HG03066 (cell line): ENCODE results near the gene OR52R1.
"Not testable (repeated sequence)": the region's sequence is repeated elsewhere in the genome, so short reads cannot be mapped to it uniquely, and the experiment has no call there.

Experiments used
- ATAC-seq: cut with Tn5 transposase; IDR thresholded peaks from one replicate; pipeline ENCODE4 v1.9.1; 2021; ENCODE audit warnings: low read depth; ENCODE audit not compliant: unreplicated experiment

OR52R1 gene

DNA sequence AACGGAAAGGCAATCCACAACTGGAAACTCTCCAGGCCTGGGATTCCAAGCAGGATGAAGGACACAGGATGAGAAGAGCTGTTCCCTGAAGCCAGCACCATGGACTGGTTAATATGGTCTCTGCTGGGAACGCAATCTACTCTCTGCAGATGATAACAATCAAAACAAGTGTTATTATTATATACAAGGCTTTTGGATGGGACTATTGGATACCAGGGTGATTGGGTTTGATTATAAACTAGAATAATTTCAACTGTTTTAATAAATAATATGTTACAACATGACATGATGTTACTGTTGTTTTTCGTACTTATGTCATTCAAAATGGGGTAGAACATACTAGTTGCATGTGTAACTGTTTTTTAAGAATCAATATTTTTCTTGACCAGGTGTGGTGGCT, at the start of gene OR52R1:
Gene OR52R1 (minus strand): TSS at position 101 of the 400 bp plus-strand sequence. CDS start 0 bp downstream, at position 101.
- no peak for ATAC-seq

DNA sequence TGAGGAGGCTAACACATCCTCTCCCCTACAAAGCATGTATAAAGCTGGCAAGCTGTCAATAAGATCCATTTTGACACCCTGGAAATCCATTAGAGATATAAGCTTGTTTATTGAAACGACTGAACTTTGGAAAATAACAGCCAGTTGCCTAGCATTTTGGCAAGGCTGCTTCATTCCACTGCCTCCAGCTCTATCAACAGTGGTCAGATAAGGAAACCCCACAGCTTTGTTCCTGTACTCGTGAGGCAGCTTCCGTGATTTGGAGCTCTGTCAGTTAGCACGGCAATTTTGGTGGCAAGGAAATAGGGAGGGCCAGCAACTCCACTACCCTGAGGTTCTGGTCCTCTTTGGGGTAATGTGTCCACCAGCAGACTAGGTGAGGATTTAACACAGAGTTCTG, 46.9 kb upstream of the OR52R1 start:
- ATAC-seq = no peak

DNA sequence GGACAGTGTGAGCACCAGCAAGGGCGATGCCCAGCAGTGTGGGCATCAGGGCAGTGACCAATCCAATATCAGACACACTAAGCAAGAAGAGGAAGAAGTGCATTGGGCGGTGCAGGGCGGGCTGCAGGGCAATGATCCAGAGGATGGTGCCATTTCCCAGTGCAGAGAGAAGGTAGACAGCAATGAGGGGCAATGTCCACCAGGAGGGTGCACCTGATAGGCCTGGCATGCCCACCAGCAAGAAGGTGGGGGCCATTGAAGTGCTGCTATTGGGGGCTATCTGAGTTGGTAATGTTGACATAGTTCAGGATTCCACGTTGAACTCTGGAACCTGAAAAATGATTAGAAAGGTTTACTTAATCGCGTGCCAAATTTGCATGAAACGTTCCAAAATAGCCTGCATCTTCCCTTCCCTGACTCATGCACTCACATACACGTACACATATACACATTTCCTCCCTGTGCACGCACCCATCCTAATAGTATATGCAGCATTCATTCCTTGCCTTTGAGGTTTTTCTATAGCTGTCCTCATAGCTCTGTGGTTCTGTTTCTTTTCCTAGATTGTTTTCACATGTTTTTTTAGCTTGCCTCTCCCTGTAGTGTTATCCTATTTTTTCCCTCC, 44.8 kb upstream of the OR52R1 start, which contains the start of gene OR51S1:
Gene OR51S1 (minus strand): TSS at position 301 of the 625 bp plus-strand sequence. CDS start 0 bp downstream, at position 301.
- ATAC-seq = no peak

DNA sequence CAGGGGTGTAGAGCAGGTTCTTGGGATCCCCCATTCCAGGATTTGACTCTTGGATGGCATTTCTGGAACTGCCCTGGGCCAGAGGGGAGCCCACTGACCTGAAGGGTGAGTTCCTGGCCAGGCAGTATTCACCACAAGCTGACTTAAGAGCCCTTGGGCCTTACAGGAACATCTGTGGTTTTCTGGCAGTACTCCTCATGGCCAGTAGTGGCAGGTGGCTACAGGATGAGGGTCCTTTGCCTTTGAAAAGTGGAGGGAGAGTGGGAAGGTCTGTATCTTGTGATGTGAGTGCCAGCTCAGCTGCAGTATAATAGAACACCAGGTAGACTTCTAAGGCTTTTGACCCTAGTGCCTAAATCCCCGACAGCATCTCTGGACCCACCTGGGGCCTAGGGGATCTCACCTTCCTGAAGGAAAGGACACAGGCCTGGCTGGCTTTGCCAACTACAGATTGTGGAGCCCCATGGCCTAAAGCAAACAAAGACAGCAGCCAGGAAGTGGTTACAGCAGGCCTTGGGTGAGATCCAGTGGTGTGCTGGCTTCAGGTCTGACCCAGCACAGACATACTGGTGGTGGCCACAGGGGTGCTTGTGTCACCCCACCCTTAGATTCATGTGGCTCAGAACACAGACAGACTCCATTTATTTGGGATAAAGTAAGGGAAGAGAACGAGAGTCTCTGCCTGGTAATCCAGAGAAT, 35.8 kb upstream of the OR52R1 start:
- ATAC-seq = no peak

DNA sequence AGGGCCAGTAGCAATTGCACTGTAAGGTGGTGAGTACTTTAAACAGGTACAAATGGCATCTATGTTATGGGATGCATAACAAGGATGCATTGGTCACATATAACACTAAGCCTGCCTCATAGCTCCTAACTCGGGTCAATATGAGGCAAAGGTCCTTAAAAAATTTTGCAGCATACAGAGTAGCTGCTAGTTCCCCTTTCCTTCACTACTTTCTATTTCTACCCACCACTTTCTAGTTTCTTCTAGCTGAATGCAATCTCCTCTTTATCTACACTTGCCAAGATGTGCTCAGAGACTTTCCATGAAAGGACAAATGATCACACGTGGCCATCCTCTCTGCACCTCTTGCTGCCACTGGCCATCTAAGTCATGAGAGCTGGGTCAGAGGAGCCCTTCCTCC, 26.7 kb upstream of the OR52R1 start:
- no peak for ATAC-seq

- no peak for ATAC-seq
Measured at GRCh38 chr11:4830346-4830745, 26.2 kb upstream of the OR52R1 start.

- ATAC-seq = no peak
Measured at GRCh38 chr11:4826425-4826824, 22.2 kb upstream of the OR52R1 start.

DNA sequence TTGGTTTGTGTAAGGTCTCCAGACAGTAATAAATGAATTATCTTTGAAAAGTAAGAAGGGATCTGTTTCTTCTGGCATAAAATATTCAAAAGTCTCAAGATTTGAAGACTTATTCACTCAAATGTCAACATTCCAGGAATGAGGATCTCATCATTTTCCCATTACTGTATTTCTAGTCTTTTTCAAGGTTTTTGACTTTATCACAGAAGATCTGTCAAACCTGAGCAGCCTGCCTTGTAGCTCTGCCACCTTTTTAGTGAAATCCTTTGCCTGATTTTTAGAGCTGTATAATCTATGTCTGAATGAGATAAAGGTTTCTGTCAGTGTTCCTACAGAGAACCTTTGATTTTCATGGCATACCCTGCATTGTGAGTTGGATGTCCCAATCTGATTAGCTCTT, 21.0 kb upstream of the OR52R1 start:
- no peak for ATAC-seq

DNA sequence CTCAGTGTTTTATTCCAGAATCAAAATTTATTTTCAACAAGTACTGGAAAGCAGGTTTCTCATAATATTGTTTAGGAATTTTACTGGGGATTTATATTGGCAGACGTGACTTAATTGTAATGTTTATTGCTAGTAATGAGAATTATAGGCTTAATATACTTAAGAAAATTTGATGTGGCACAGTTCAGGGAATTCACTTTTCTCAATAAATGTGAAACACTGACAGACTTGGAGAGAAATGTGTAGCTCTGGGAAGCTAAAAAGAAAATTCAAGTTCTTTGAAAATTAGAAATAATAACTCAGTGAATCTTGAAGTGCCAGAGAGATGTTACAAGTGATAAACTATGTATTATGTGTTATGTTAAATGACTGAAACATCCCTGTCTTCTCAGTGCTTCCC, 16.8 kb upstream of the OR52R1 start, which contains the start of gene OR51F2:
Gene OR51F2 (plus strand): TSS at position 301 of the 400 bp plus-strand sequence. CDS start 101 bp downstream, outside the sequence.
- no peak for ATAC-seq

GRCh38 chr11:4809246-4809645, 5.1 kb upstream of the OR52R1 start:
- no peak for ATAC-seq

GRCh38 chr11:4808476-4808875, 4.3 kb upstream of the OR52R1 start:
- ATAC-seq = no peak

- not testable (repeated sequence) for ATAC-seq
Measured at GRCh38 chr11:4801316-4801715, 2.9 kb downstream of the OR52R1 start.

GRCh38 chr11:4798427-4799183, 5.6 kb downstream of the OR52R1 start:
- ATAC-seq = no peak

DNA sequence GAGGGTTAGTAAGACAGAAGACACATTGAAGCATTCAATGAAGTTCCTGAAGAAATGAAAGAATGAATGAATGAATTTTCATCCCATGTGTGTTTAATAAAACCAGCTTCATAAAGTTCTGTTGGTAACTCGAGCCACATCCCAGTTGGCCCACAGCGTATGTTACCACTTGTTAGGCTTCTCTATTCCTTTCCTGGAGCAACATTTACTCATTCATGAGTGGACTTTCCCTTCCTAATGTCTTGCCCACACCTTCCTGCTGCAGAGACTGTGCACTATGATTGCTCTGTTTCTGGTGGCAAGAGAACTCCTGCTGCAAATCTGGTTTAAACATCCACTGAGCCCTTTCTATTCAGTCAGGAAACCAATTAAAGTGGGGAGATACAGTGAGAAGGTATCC, 7.0 kb downstream of the OR52R1 start:
- ATAC-seq = no peak

DNA sequence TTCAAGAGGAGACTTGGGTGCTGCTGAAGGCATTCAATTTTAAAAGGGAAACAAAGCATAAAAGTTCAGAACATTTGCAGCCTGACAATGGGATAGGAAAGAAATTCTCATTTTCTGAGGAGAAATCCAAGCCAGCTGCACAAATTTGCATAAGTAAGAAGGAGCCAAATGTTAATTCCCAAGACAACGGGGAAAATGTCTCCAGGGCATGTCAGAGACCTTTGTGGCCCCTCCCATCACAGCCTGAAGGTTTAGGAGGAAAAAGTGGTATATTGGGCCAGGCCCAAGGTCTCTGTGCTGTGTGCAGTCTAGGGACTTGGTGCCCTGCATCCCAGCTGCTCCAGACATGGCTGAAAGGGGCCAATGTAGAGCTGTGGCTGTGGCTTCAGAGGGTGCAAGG, 21.7 kb downstream of the OR52R1 start:
- ATAC-seq = no peak

- no peak for ATAC-seq
Measured at GRCh38 chr11:4769838-4770237, 34.3 kb downstream of the OR52R1 start, which contains the start of gene OR51F1. TSS of gene OR51F1 (minus strand) at chr11:4769938. CDS start at chr11:4769938, 0 bp downstream.

DNA sequence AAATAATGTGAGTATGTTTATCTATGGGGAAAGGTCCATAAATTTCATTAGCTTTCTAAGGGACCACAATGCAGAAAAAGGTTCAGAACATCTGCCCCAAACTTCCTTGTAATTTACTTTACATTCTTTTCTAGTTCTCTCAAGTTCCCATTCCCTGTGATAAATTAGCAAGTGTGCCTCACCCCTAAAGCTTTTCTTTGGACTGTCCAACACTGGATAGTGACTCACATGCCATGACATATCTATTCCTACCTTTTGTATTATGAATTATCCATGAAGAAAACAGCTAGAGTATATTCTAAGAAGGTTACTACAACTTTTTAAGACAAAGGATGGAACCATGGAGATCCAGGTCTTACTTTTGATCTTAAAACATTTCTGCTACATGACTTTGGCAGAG, 36.1 kb downstream of the OR52R1 start:
- ATAC-seq = no peak

- ATAC-seq = no peak
Measured at GRCh38 chr11:4766420-4767043, 37.6 kb downstream of the OR52R1 start.

GRCh38 chr11:4763096-4763495, 41.1 kb downstream of the OR52R1 start:
- no peak for ATAC-seq
